ENCODE measurements around the gene DEPDC1. TPM values are rescaled to one million over a fixed set of nuclear protein-coding genes. Genes with fewer than 3 reads are reported as not detected.

The DEPDC1 gene
- total RNA-seq, 1 donor from 2014 or later = 19.9 TPM

- Mint-ChIP-seq H3K4me3 (ENCODE audit: low read depth) (no peak overlapping the region), H3K4me1 (ENCODE audit: low read depth) (no peaks in the 10 kb centered on the region), H3K9me3 (no peaks in the 10 kb centered on the region), H3K27ac (no peak overlapping the region), H3K36me3 (ENCODE audit: low read depth) (no peaks in the 10 kb centered on the region), H3K27me3 (ENCODE audit: low read depth) (no peaks in the 10 kb centered on the region)
- intact Hi-C loops (cut with micrococcal nuclease) = no loop called here
- DNase-seq (ENCODE audit: low spot score) = no peak
Observed at GRCh38 chr1:68431076-68431475, 65.8 kb downstream of the DEPDC1 start.

DNA sequence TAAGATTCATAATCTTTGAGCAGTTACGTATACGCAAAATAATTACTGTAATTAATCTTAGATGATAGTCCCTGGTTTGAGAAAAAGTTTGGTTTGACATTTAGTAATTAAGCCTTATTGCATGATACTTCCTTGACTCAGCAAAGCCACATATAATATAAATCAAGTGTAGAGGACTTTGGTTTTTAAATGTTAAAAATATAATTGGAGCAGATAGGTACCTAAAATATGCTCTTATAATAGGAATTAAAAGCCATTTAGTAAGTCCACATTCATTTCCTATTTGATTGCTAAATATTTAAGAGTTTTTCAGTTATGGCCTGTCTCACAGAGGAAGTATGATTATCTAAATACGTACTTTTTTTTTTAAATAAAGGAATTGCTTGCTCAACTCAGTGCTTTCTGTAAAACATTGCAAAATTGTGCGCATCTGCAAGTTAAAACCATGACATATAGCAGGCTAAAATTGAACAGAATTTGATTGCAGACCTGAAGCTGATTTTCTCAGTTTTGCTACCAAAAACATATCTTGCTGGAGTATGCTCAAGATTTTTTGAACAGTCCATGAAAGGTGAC is 67.6 kb downstream of the DEPDC1 start:
- H3K27me3 Mint-ChIP-seq (ENCODE audit: low read depth) = no peaks in the 10 kb centered on the region
- no peaks in the 10 kb centered on the region for H3K36me3 Mint-ChIP-seq (ENCODE audit: low read depth)
- no peak overlapping the region for H3K4me3 Mint-ChIP-seq (ENCODE audit: low read depth)
- H3K4me1 Mint-ChIP-seq (ENCODE audit: low read depth) = no peaks in the 10 kb centered on the region
- no peak overlapping the region for H3K27ac Mint-ChIP-seq
- no peak for DNase-seq (ENCODE audit: low spot score)
- intact Hi-C loops (cut with micrococcal nuclease) = no loop called here
- H3K9me3 Mint-ChIP-seq = no peaks in the 10 kb centered on the region

DNA sequence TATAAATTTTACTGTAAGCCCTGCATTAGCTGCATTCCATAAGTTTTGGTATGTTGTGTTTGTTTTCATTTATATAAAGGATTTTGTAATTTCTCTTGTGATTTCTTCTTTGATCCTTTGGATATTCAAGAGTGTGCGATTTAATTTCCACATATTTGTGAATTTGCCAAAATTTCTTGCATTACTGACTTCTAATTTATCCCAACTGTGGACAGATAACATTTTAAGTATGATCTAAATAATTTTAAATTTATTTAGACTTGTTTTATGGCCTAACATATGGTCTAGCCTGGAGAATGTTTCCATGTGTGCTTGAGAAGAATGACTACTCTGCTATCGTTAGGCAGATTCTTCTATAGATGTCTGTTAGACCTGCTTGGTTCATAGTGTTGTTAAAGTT is 70.3 kb downstream of the DEPDC1 start:
- Mint-ChIP-seq H3K36me3 (ENCODE audit: low read depth) (no peaks in the 10 kb centered on the region), H3K27ac (no peak overlapping the region), H3K4me3 (ENCODE audit: low read depth) (no peak overlapping the region), H3K9me3 (no peaks in the 10 kb centered on the region), H3K4me1 (ENCODE audit: low read depth) (no peaks in the 10 kb centered on the region), H3K27me3 (ENCODE audit: low read depth) (no peaks in the 10 kb centered on the region)
- intact Hi-C loops (cut with micrococcal nuclease) = no loop called here
- no peak for DNase-seq (ENCODE audit: low spot score)

Other genes with a start within 250 kb of the DEPDC1 start
- gene RPE65, start 47.1 kb downstream of the DEPDC1 start, total RNA-seq = not detected in 2 replicates

All from activated T-helper 2 cell treated with anti-CD3 and anti-CD28 coated beads, Interferon-gamma antibody, Interleukin-2, Interleukin-4, amounts not matched to agents 10 μg/mL and 5 μg/mL and 100 μg/mL, durations not matched to agents 14 hours and 24 hours and 36 hours (primary cell).